Fibroblast of lung (primary cell): ENCODE results near the gene OR9A2.

ENCODE experiments used
- EZH2 ChIP-seq: IDR thresholded peaks from 2 replicates; pipeline ENCODE4 v1.5.1; 2012; ENCODE audit warnings: low read length, control low read depth, mild to moderate bottlenecking; ENCODE audit errors: missing control alignments
- TF ChIP-seq, protein P1 (sequence below), 2 donors: IDR thresholded peaks in 1 of 2; conservative IDR thresholded peaks in 1 of 2; 1 replicate in 1 of 2; 2 replicates in 1 of 2; pipeline ENCODE4 v1.5.1; 2011 to 2012; ENCODE audit warnings: low read length in 2 of 2, control low read depth in 1 of 2, inconsistent platforms in 1 of 2, low read depth in 1 of 2, mild to moderate bottlenecking in 1 of 2

DNA sequence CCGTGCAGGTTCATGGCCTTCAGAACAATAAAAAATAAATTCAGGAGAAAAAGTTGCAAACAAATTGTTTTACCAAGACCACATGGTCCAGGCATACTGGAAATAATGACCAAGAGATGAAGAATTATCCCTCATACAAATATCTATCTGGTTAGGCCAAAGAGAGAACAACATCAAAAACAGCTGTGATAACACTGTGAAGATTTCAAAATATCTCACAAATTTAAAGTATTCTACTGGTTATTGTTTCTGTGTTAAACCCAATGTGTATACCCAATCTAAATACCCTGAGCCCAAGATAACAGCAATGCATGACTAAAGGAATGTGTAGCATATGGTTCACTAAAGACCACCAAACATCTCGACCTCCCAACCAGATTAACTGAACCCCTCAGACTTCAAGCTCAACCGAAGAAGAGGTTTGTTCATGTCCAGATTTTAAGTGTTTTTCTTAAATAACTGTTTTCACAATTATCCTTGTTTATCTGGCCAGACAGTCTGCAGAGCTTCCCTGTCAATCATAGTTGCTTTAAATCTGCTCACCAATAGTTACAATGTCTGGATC lies 10.9 kb downstream of the OR9A2 start:
- TF ChIP-seq, protein P1, sequence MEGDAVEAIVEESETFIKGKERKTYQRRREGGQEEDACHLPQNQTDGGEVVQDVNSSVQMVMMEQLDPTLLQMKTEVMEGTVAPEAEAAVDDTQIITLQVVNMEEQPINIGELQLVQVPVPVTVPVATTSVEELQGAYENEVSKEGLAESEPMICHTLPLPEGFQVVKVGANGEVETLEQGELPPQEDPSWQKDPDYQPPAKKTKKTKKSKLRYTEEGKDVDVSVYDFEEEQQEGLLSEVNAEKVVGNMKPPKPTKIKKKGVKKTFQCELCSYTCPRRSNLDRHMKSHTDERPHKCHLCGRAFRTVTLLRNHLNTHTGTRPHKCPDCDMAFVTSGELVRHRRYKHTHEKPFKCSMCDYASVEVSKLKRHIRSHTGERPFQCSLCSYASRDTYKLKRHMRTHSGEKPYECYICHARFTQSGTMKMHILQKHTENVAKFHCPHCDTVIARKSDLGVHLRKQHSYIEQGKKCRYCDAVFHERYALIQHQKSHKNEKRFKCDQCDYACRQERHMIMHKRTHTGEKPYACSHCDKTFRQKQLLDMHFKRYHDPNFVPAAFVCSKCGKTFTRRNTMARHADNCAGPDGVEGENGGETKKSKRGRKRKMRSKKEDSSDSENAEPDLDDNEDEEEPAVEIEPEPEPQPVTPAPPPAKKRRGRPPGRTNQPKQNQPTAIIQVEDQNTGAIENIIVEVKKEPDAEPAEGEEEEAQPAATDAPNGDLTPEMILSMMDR (conservative IDR thresholded peaks at IDR 0.05 in 1 of 2, IDR thresholded peaks at IDR 0.05 in 1 of 2; ENCODE audit: low read depth in 1 of 2, low read length in 2 of 2) = no peak
- TF ChIP-seq EZH2 = no peak
